HEK293T (cell line): ENCODE results near the gene KRT10.

Experiments
- BHLHE40 ChIP-seq: fragments of 450-650 bp; IDR thresholded peaks from 2 replicates; pipeline ENCODE4 v1.6.1; 2016; ENCODE audit warnings: mild to moderate bottlenecking, moderate library complexity, borderline replicate concordance
- FOXA1 ChIP-seq: fragments of 450-650 bp; IDR thresholded peaks from 2 replicates; pipeline ENCODE4 v1.6.1; 2016; ENCODE audit warnings: mild to moderate bottlenecking
- FOXM1 ChIP-seq: fragments of 450-650 bp; IDR thresholded peaks from 2 replicates; pipeline ENCODE4 v1.6.1; 2017; ENCODE audit warnings: mild to moderate bottlenecking, borderline replicate concordance
- HDGF ChIP-seq: fragments of 450-650 bp; IDR thresholded peaks from 2 replicates; pipeline ENCODE4 v1.6.1; 2017; ENCODE audit warnings: antibody characterized with exemption, borderline replicate concordance
- L3MBTL2 ChIP-seq: fragments of 450-650 bp; conservative IDR thresholded peaks from 2 replicates; pipeline ENCODE4 v1.6.1; 2016; ENCODE audit warnings: mild to moderate bottlenecking
- NFRKB ChIP-seq: fragments of 450-650 bp; IDR thresholded peaks from 2 replicates; pipeline ENCODE4 v1.6.1; 2016; ENCODE audit warnings: mild to moderate bottlenecking, moderate library complexity
- PKNOX1 ChIP-seq: fragments of 450-650 bp; IDR thresholded peaks from 2 replicates; pipeline ENCODE4 v1.6.1; 2016
- SP1 ChIP-seq: fragments of 450-650 bp; IDR thresholded peaks from 2 replicates; pipeline ENCODE4 v1.6.1; 2017
- SUZ12 ChIP-seq: fragments of 450-650 bp; IDR thresholded peaks from 2 replicates; pipeline ENCODE4 v1.6.1; 2016; ENCODE audit warnings: mild to moderate bottlenecking
- TARDBP ChIP-seq: fragments of 450-650 bp; IDR thresholded peaks from 2 replicates; pipeline ENCODE4 v1.6.1; 2016

- TF ChIP-seq L3MBTL2 (no peak), TARDBP (no peak), PKNOX1 (no peak), HDGF (no peak), FOXM1 (no peak), NFRKB (no peak), BHLHE40 (no peak), SP1 (no peak), SUZ12 (no peak), FOXA1 (no peak)
Observed at GRCh38 chr17:40848583-40849235, 26.3 kb upstream of the KRT10 start.
